Measurements from ENCODE around the gene SLCO3A1.

SLCO3A1 gene

GRCh38 chr15:91896341-91897055 is 43.0 kb downstream of the SLCO3A1 start:
- Mint-ChIP-seq H3K27me3 (no peaks in the 10 kb centered on the region), H3K4me1 (peaks cover 5% of the 10 kb centered on the region), H3K27ac (no peak overlapping the region), H3K4me3 (no peak overlapping the region), H3K9me3 (peaks cover 13% of the 10 kb centered on the region), H3K36me3 (ENCODE audit: low read depth) (peaks cover 11% of the 10 kb centered on the region)
- no peak for ATAC-seq
- no peak for DNase-seq

- peaks cover 20% of the 10 kb centered on the region for H3K9me3 Mint-ChIP-seq
- no peak for DNase-seq
- ATAC-seq: no peak
- no peak overlapping the region for H3K27ac Mint-ChIP-seq
- peaks cover 15% of the 10 kb centered on the region for H3K36me3 Mint-ChIP-seq (ENCODE audit: low read depth)
- H3K27me3 Mint-ChIP-seq: no peaks in the 10 kb centered on the region
- no peak overlapping the region for H3K4me3 Mint-ChIP-seq
- peaks cover 5% of the 10 kb centered on the region for H3K4me1 Mint-ChIP-seq
These were observed 44.3 kb downstream of the SLCO3A1 start for GRCh38 chr15:91897585-91898372.

GRCh38 chr15:91898843-91899242 is 45.3 kb downstream of the SLCO3A1 start:
- H3K36me3 Mint-ChIP-seq (ENCODE audit: low read depth): peaks cover 9% of the 10 kb centered on the region
- no peak overlapping the region for H3K27ac Mint-ChIP-seq
- peaks cover 8% of the 10 kb centered on the region for H3K4me1 Mint-ChIP-seq
- no peak overlapping the region for H3K4me3 Mint-ChIP-seq
- H3K9me3 Mint-ChIP-seq: peaks cover 17% of the 10 kb centered on the region
- ATAC-seq: no peak
- no peak for DNase-seq
- H3K27me3 Mint-ChIP-seq: no peaks in the 10 kb centered on the region

DNA sequence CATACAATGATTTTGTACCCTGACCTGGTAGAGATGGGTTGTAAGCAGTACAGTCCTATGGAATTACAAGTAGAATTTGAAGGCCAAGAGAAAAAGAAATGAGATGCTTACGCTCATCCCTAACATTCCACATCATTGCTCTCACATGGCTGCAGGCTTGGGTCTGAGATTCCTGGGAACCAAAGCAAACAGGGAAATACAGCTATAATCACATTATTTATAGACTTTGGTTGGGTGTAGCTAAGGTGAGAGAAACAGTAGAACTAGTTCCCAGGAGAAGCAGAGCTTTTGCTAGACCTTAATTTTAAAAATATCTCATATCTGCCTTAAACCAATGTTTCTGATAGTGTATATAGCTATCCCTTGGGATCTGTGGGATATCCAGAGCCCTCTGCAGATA is 51.4 kb downstream of the SLCO3A1 start:
- no peak overlapping the region for H3K4me3 Mint-ChIP-seq
- DNase-seq (no peak), ATAC-seq (no peak)
- H3K4me1 Mint-ChIP-seq: peaks cover 18% of the 10 kb centered on the region
- H3K9me3 Mint-ChIP-seq: peaks cover 16% of the 10 kb centered on the region
- peaks cover 7% of the 10 kb centered on the region for H3K36me3 Mint-ChIP-seq (ENCODE audit: low read depth)
- H3K27ac Mint-ChIP-seq: no peak overlapping the region
- H3K27me3 Mint-ChIP-seq: no peaks in the 10 kb centered on the region

DNA sequence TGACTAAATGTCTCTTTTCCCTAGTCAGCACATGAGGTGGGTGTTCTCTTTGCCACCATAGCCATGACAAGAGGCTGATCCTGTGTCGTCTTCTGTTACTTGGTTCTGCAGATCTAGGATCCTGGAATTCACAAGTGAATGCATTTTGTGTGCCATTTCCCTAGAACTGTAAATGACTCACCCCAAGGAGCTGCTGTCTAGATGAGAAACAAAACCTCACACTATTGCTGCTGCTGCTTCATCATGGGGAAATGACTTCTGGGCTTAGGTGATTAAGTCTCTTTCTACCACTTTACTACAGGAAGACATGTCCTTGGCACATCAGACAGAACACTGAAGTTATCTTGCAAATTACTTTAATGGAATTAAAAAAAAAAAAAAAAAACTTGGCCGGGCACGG is 54.9 kb downstream of the SLCO3A1 start:
- H3K27me3 Mint-ChIP-seq: no peaks in the 10 kb centered on the region
- no peak overlapping the region for H3K4me3 Mint-ChIP-seq
- DNase-seq (no peak), ATAC-seq (peak; percentile 65)
- H3K4me1 Mint-ChIP-seq: peaks cover 29% of the 10 kb centered on the region
- peak overlapping the region; percentile 73 for H3K27ac Mint-ChIP-seq
- H3K36me3 Mint-ChIP-seq (ENCODE audit: low read depth): no peaks in the 10 kb centered on the region
- H3K9me3 Mint-ChIP-seq: no peaks in the 10 kb centered on the region

GRCh38 chr15:91909111-91909510 is 55.6 kb downstream of the SLCO3A1 start:
- no peak for DNase-seq
- Mint-ChIP-seq H3K4me3 (no peak overlapping the region), H3K9me3 (no peaks in the 10 kb centered on the region), H3K27me3 (no peaks in the 10 kb centered on the region), H3K4me1 (peaks cover 26% of the 10 kb centered on the region), H3K36me3 (ENCODE audit: low read depth) (no peaks in the 10 kb centered on the region), H3K27ac (no peak overlapping the region)
- no peak for ATAC-seq

DNA sequence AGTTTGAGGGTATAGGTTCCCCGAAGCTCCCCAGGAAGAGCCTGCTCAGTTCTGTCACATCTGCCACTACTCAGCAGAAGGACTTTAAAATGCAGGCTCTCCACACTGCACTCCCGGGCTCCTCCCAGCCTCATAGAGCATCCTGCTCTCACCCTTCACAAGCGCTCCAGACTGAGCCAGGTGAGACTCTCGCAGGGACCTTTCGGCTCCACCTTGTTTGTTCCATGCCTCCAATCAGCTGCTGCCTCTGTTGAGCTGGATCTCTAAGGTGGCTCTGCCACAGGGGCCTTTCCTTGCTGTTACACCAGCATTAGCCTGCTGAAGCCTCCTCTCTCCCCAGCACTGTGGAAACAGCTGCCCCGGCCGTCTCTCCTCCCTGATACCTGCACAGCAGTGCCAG is 56.1 kb downstream of the SLCO3A1 start:
- no peaks in the 10 kb centered on the region for H3K36me3 Mint-ChIP-seq (ENCODE audit: low read depth)
- no peak overlapping the region for H3K4me3 Mint-ChIP-seq
- DNase-seq (no peak), ATAC-seq (no peak)
- no peaks in the 10 kb centered on the region for H3K9me3 Mint-ChIP-seq
- peaks cover 26% of the 10 kb centered on the region for H3K4me1 Mint-ChIP-seq
- no peak overlapping the region for H3K27ac Mint-ChIP-seq
- H3K27me3 Mint-ChIP-seq: no peaks in the 10 kb centered on the region

GRCh38 chr15:91911844-91912243 is 58.3 kb downstream of the SLCO3A1 start:
- no peak overlapping the region for H3K27ac Mint-ChIP-seq
- H3K36me3 Mint-ChIP-seq (ENCODE audit: low read depth): peaks cover 2% of the 10 kb centered on the region

DNA sequence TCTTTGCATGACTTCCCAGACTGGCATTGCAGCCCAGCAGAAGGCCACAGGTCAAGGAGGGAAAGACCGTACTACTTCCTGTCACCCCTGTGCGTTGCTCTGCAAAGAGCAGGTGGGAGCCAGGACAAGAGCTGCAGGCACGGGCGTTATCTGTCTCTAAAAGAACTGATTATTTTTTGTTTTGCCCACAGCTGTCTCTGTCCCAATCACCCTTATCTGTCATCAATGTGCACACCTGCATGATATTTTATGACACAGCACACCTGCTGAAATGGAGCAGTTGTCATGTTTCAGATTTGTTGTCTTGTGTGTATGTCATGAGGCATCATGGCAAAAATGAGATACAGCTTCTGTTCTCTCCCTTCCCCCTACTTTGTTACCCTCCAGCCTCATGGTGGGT is 58.8 kb downstream of the SLCO3A1 start:
- H3K27me3 Mint-ChIP-seq: no peaks in the 10 kb centered on the region
- ATAC-seq: no peak
- no peaks in the 10 kb centered on the region for H3K9me3 Mint-ChIP-seq
- H3K27ac Mint-ChIP-seq: no peak overlapping the region
- H3K4me3 Mint-ChIP-seq: no peak overlapping the region
- peaks cover 3% of the 10 kb centered on the region for H3K36me3 Mint-ChIP-seq (ENCODE audit: low read depth)
- no peak for DNase-seq
- H3K4me1 Mint-ChIP-seq: peaks cover 24% of the 10 kb centered on the region

More at GRCh38 chr15:91911844-91912243, 58.3 kb downstream of the SLCO3A1 start:
- DNase-seq (no peak), ATAC-seq (no peak)
- Mint-ChIP-seq H3K9me3 (no peaks in the 10 kb centered on the region), H3K27me3 (no peaks in the 10 kb centered on the region), H3K4me3 (no peak overlapping the region), H3K4me1 (peaks cover 25% of the 10 kb centered on the region)

DNA sequence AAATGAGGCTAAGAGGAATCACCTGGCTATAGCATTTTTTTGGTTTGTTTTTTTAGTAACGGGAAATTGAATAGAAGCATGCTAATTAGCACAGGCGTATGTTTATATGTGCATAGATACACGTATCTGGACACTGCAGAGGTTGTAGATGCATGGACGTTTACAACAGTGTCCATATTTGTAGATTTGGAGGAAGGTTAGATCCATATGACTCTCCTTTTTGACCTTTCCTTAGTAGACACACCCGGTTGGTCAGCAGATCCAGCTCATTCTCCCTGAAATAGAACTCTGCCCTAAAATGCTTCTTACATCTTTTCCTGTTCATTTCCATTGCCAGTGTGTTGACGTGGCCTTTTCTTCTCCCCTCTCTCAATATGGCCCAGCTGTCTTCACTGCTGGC is 60.1 kb downstream of the SLCO3A1 start:
- Mint-ChIP-seq H3K9me3 (no peaks in the 10 kb centered on the region), H3K27ac (no peak overlapping the region), H3K4me3 (no peak overlapping the region), H3K36me3 (ENCODE audit: low read depth) (peaks cover 4% of the 10 kb centered on the region), H3K27me3 (no peaks in the 10 kb centered on the region), H3K4me1 (peaks cover 14% of the 10 kb centered on the region)
- DNase-seq (no peak), ATAC-seq (no peak)

DNA sequence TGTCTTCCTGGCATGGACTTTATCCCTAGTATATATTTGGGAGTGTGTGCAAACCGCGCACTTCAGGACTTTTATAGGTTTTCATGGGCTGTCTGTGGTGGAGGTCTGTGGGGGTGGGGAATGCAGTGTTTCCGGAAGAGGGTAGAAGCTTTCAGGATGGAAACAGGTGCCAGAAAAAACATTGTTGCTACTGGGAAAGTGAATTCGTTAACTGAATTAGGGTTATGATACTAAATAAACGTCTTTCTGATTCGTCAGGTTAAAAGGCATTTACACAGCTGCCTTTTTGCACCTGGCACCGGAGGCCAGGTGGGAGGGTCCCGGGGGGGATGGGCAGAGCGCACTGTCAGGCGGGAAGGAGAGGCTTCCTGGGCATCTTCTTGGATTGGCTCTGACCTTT is 62.1 kb downstream of the SLCO3A1 start:
- H3K27ac Mint-ChIP-seq: no peak overlapping the region
- no peak for ATAC-seq
- H3K36me3 Mint-ChIP-seq (ENCODE audit: low read depth): peaks cover 4% of the 10 kb centered on the region

DNA sequence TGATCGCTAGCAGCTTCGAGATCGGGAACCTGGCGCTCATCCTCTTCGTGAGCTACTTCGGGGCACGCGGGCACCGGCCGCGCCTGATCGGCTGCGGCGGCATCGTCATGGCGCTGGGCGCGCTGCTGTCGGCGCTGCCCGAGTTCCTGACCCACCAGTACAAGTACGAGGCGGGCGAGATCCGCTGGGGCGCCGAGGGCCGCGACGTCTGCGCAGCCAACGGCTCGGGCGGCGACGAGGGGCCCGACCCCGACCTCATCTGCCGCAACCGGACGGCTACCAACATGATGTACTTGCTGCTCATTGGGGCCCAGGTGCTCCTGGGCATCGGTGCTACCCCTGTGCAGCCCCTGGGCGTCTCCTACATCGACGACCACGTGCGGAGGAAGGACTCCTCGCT is 62.5 kb downstream of the SLCO3A1 start:
- Mint-ChIP-seq H3K4me3 (no peak overlapping the region), H3K4me1 (peaks cover 13% of the 10 kb centered on the region), H3K36me3 (ENCODE audit: low read depth) (peaks cover 4% of the 10 kb centered on the region), H3K27ac (no peak overlapping the region), H3K9me3 (no peaks in the 10 kb centered on the region), H3K27me3 (no peaks in the 10 kb centered on the region)
- ATAC-seq: no peak
- no peak for DNase-seq

More for the DNA sequence above, 62.1 kb downstream of the SLCO3A1 start:
- peaks cover 11% of the 10 kb centered on the region for H3K4me1 Mint-ChIP-seq
- no peak for DNase-seq
- no peaks in the 10 kb centered on the region for H3K9me3 Mint-ChIP-seq
- H3K4me3 Mint-ChIP-seq: no peak overlapping the region
- no peaks in the 10 kb centered on the region for H3K27me3 Mint-ChIP-seq

DNA sequence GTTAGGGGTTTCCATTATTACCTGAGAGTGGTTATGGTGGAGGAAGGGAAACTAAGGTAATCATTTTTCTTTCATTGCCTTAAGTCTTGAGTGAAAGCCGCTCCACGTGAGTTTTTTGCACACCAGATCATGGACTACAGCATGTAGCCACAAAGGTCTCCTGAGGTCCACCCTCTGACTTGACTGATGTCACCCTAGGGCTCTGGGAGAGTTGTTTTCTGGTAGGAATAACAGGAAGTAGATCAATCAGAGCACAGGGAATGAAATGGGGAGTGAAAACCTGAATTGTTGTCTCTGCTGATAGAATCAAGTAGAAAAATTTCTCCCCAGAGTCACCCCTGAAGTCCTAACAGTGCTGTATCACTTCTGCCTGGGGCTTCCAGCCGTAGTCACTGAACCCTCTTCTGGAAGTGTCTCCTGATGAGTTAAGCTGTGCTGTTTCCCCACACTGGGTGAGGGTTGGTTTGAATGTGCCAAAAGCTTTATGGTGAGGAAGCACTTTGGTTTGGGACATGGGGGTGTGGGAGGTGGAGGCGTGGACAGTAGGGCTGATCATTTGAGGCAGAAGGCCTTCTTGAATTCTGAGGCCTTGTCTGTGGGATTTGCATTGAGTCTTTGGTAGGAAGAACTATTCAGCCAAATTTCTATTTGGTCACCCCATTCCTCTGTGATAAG is 64.3 kb downstream of the SLCO3A1 start:
- Mint-ChIP-seq H3K4me3 (no peak overlapping the region), H3K9me3 (no peaks in the 10 kb centered on the region), H3K4me1 (peaks cover 17% of the 10 kb centered on the region), H3K27me3 (no peaks in the 10 kb centered on the region), H3K27ac (no peak overlapping the region), H3K36me3 (ENCODE audit: low read depth) (peaks cover 4% of the 10 kb centered on the region)
- DNase-seq (no peak), ATAC-seq (no peak)

- DNase-seq: no peak
- H3K9me3 Mint-ChIP-seq: no peaks in the 10 kb centered on the region
- H3K4me3 Mint-ChIP-seq: no peak overlapping the region
- H3K4me1 Mint-ChIP-seq: peaks cover 17% of the 10 kb centered on the region
- no peak for ATAC-seq
- peaks cover 4% of the 10 kb centered on the region for H3K36me3 Mint-ChIP-seq (ENCODE audit: low read depth)
- H3K27ac Mint-ChIP-seq: no peak overlapping the region
- H3K27me3 Mint-ChIP-seq: no peaks in the 10 kb centered on the region
These were observed 65.6 kb downstream of the SLCO3A1 start for GRCh38 chr15:91919014-91919534.
